ENCODE measurements around the gene RIMOC1. TPM values are rescaled to one million over a fixed set of nuclear protein-coding genes. Genes with fewer than 3 reads are reported as not detected.

Gene RIMOC1
- total and polyA plus RNA-seq, 8 donors = 22.4 to 35.5 (median 26.9) TPM

GRCh38 chr5:41951224-41951623 is 47.1 kb downstream of the RIMOC1 start:
- no peak for TF ChIP-seq CTCF (IDR thresholded peaks at IDR 0.05)
- DNase-seq = no peak
- no peak for ATAC-seq

More at GRCh38 chr5:41951224-41951623, 47.1 kb downstream of the RIMOC1 start:
- no peaks in the 10 kb centered on the region for H3K27me3 ChIP-seq
- H3K4me1 ChIP-seq = no peaks in the 10 kb centered on the region
- intact Hi-C loops (cut with DNase I) = no loop called here
- H3K36me3 ChIP-seq = no peaks in the 10 kb centered on the region
- H3K9me3 ChIP-seq = peaks cover 0 to 4% of the 10 kb centered on the region in 2 donors
- H3K4me3 ChIP-seq = no peak overlapping the region
- H3K27ac ChIP-seq = no peak overlapping the region

Other genes starting within 250 kb of the RIMOC1 start
- gene OXCT1, start 33.9 kb upstream of the RIMOC1 start, total RNA-seq = 10 to 100 TPM; 20.5 to 26.8 TPM
- 10 to 100 TPM; 21.3 to 27.3 (median 23.4) TPM for gene OXCT1, start 33.9 kb upstream of the RIMOC1 start, polyA plus RNA-seq (ENCODE audit: insufficient read length in 6 of 6)
- gene FBXO4, start 20.9 kb downstream of the RIMOC1 start, total RNA-seq = 10 to 100 TPM in 1 of 2 donors, 1 to 10 TPM in 1; 6.4 to 11.3 TPM
- gene FBXO4, start 20.9 kb downstream of the RIMOC1 start, polyA plus RNA-seq (ENCODE audit: insufficient read length in 6 of 6) = 10 to 100 TPM; 16.0 to 23.9 (median 21.9) TPM